PC-3 (cell line): ENCODE data around the gene EPB41L3. TPM values are rescaled to one million over a fixed set of nuclear protein-coding genes. Genes with fewer than 3 reads are reported as not detected.

Experiments used
- ATAC-seq: fragments of 200-7000 bp; cut with Tn5 transposase; 2 replicates; pipeline ENCODE4 v1.9.1; 2020; ENCODE audit warnings: mild to moderate bottlenecking, moderate library complexity
- BruUV-seq: library from RNA; stranded (reverse); fragments of 400-500 nt; replicated peaks from 2 replicates; lab custom pipeline; 2021; lab: Mats Ljungman, UMichigan
- CTCF ChIA-PET: fragments of 300-600 bp; sonication (Branson Sonifier 250); formaldehyde crosslinking; loops from one replicate; lab custom pipeline; 2022; ENCODE audit warnings: antibody characterized with exemption; lab: Charles Lee
- POLR2A ChIA-PET: fragments of 300-600 bp; sonication (Branson Sonifier 250); formaldehyde crosslinking; loops from one replicate; lab custom pipeline; 2022; ENCODE audit warnings: antibody characterized with exemption; ENCODE audit not compliant: unreplicated experiment; lab: Charles Lee
- DNase-seq: peaks from one replicate; pipeline ENCODE4 v3.0.0-alpha.2; 2015
- H2AFZ ChIP-seq: fragments of 300-600 bp; sonication (generic); 2 replicates; pipeline ENCODE4 v1.6.0; 2016; ENCODE audit warnings: antibody characterized with exemption, low read length
- H3F3A ChIP-seq: fragments of 300-600 bp; sonication (generic); one replicate; pipeline ENCODE4 v1.6.0; 2017; ENCODE audit warnings: antibody characterized with exemption, low read length, control low read depth, mild to moderate bottlenecking; ENCODE audit not compliant: unreplicated experiment
- H3K27ac ChIP-seq: fragments of 300-600 bp; sonication (generic); 2 replicates; pipeline ENCODE4 v1.5.1; 2016; ENCODE audit warnings: mild to moderate bottlenecking, low read length
- H3K27me3 ChIP-seq: fragments of 300-600 bp; sonication (generic); 2 replicates; pipeline ENCODE4 v1.6.1; 2016; ENCODE audit warnings: low read length, mixed read lengths
- H3K36me3 ChIP-seq: fragments of 300-600 bp; sonication (generic); 2 replicates; pipeline ENCODE4 v1.6.1; 2016; ENCODE audit warnings: low read depth, mixed run types, low read length, mixed read lengths
- H3K4me1 ChIP-seq: fragments of 300-600 bp; sonication (generic); 2 replicates; pipeline ENCODE4 v1.5.1; 2016; ENCODE audit warnings: low read length; ENCODE audit not compliant: insufficient read depth
- H3K4me2 ChIP-seq: fragments of 300-600 bp; sonication (generic); 2 replicates; pipeline ENCODE4 v1.6.0; 2016; ENCODE audit warnings: low read length
- H3K4me3 ChIP-seq: fragments of 300-600 bp; sonication (generic); 2 replicates; pipeline ENCODE4 v1.5.1; 2016; ENCODE audit warnings: mild to moderate bottlenecking, low read length, mixed read lengths
- H3K79me2 ChIP-seq: fragments of 300-600 bp; sonication (generic); 2 replicates; pipeline ENCODE4 v1.6.1; 2017; ENCODE audit warnings: low read length, mixed read lengths
- H3K9ac ChIP-seq: fragments of 300-600 bp; sonication (generic); 2 replicates; pipeline ENCODE4 v1.6.0; 2016; ENCODE audit warnings: mild to moderate bottlenecking, low read length
- H3K9me2 ChIP-seq: fragments of 300-600 bp; sonication (generic); replicated peaks from 2 replicates; pipeline ENCODE4 v1.6.1; 2016; ENCODE audit warnings: mixed run types, low read length, mixed read lengths
- H3K9me3 ChIP-seq: fragments of 300-600 bp; sonication (generic); 2 replicates; pipeline ENCODE4 v1.6.1; 2016; ENCODE audit warnings: low read length, mixed read lengths
- H4K20me1 ChIP-seq: fragments of 300-600 bp; sonication (generic); 2 replicates; pipeline ENCODE4 v1.6.1; 2016; ENCODE audit warnings: low read length, mixed read lengths
- EZH2 ChIP-seq: fragments of 300-600 bp; sonication (generic); IDR thresholded peaks from one replicate; pipeline ENCODE4 v1.6.1; 2017; ENCODE audit warnings: antibody characterized with exemption, mild to moderate bottlenecking, low read length; ENCODE audit not compliant: unreplicated experiment
- EZH2phosphoT487 ChIP-seq: fragments of 300-600 bp; sonication (generic); IDR thresholded peaks from 2 replicates; pipeline ENCODE4 v1.6.1; 2018; ENCODE audit warnings: mild to moderate bottlenecking, antibody characterized with exemption, low read length, borderline replicate concordance
- intact Hi-C: fragments of 100-400 bp; cut with micrococcal nuclease; formaldehyde crosslinking; loops from 2 replicates; pipeline ENCODE4 v1.9.0; 2023
- total RNA-seq: library from RNA; depleted of rRNA; stranded (reverse); fragments of >200 nt; gene quantifications from 2 replicates; pipeline ENCODE4 v1.2.3, GENCODE V29; 2014
- TF ChIP-seq, protein P1 (sequence below): fragments of 300-600 bp; sonication (generic); conservative IDR thresholded peaks from 2 replicates; pipeline ENCODE4 v1.5.1; 2017; ENCODE audit warnings: antibody characterized with exemption, low read depth, mild to moderate bottlenecking, low read length

Gene EPB41L3
- total RNA-seq, 1 experiment from 2014 or later = 39.5 TPM

DNA sequence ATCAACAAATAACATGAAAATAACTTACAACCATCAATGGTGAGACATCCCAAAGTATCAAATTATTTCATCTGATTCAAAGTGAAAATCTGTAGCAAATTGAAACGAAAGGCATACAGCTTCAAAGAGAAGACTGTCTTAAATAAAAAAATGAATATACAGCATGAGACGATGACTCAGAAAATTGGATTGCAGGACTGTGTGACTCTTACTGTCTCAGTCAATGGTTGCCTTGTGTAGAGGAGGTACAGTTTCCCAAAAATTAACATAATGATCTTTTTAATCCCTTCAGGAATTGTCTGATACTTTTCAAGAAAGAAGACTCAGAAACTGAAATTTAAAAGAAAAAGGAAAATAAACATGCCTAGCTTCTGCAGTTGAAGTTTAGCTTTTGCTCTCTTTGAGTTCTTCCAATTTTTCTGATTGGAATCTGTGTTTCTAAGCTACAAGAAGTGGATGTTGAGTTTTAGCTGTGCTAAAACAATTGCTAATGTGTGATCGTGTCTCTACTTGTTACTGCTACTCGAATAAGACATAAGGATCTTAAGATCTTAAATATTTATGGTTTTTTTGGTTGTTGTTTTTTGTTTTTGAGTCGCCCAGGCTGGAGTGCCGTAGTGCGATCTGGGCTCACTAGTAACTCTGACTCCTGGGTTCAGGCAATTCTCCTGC is 41.1 kb upstream of the EPB41L3 start:
- no peaks in the 10 kb centered on the region for H3K27me3 ChIP-seq
- H3K36me3 ChIP-seq = no peaks in the 10 kb centered on the region
- BruUV-seq = no TSS peak
- no peak overlapping the region for H3K9ac ChIP-seq
- intact Hi-C loops = no loop called here
- TF ChIP-seq EZH2phosphoT487 = no peak
- TF ChIP-seq, protein P1, sequence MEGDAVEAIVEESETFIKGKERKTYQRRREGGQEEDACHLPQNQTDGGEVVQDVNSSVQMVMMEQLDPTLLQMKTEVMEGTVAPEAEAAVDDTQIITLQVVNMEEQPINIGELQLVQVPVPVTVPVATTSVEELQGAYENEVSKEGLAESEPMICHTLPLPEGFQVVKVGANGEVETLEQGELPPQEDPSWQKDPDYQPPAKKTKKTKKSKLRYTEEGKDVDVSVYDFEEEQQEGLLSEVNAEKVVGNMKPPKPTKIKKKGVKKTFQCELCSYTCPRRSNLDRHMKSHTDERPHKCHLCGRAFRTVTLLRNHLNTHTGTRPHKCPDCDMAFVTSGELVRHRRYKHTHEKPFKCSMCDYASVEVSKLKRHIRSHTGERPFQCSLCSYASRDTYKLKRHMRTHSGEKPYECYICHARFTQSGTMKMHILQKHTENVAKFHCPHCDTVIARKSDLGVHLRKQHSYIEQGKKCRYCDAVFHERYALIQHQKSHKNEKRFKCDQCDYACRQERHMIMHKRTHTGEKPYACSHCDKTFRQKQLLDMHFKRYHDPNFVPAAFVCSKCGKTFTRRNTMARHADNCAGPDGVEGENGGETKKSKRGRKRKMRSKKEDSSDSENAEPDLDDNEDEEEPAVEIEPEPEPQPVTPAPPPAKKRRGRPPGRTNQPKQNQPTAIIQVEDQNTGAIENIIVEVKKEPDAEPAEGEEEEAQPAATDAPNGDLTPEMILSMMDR = no peak
- TF ChIP-seq EZH2 = no peak
- H3K79me2 ChIP-seq = no peaks in the 10 kb centered on the region
- no peaks in the 10 kb centered on the region for H4K20me1 ChIP-seq
- no peaks in the 10 kb centered on the region for H3K4me1 ChIP-seq
- no peaks in the 10 kb centered on the region for H3K9me3 ChIP-seq
- ATAC-seq (peak; percentile 55), DNase-seq (peak; percentile 13)
- CTCF ChIA-PET = no interaction called here
- H3K27ac ChIP-seq = no peak overlapping the region
- no peaks in the 10 kb centered on the region for H3F3A ChIP-seq
- H3K4me2 ChIP-seq = no peak overlapping the region
- H3K4me3 ChIP-seq = no peak overlapping the region
- H3K9me2 ChIP-seq = no peaks in the 10 kb centered on the region
- POLR2A ChIA-PET = no interaction called here
- no peak overlapping the region for H2AFZ ChIP-seq

DNA sequence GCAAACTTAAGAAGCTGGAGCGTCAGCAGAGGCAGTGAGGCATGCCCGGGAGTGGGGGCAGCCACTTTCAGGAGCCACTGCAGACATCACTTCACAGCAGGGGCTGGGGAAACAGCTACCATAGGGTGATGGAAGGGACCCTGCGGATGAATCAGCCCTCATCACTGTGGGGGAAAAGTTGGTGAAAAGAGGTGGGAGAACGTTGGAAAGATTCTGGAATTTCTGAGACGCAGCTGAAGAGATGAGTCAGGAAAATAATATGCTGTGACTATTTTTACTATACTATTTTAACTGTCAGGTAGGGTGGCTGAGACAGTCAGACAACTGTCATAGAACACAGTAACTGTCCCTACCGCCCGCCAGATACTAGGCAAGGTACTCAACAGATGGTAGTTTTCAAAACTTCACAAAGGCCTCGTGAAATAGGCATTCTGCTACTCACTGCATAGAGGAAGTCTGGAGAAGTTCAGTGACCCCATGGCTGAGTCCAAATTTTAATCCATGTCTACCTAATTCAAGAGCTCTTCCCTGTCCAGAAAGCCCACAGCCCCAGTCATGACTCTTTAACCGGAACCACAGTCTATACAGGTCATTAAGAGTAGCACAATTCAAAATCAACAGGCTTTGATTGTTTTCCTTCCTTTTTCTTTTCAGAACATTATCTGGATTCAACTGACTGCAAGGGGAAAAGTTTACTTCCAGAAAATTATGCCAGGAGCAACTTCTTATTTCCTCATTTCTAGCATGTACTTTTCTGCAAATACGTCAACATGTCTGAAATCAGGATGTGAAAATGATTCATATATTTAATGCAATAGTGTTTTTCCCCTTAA is 39.3 kb upstream of the EPB41L3 start:
- Histone ChIP-seq H3K27ac (peak overlapping the region; percentile 78), H3K9ac (0 out of 2 replicates have a peak overlapping the region, but pooled peaks have one; percentile 27), H3K27me3 (no peaks in the 10 kb centered on the region), H3K4me1 (no peaks in the 10 kb centered on the region), H3F3A (no peaks in the 10 kb centered on the region), H3K4me3 (no peak overlapping the region), H3K9me2 (no peaks in the 10 kb centered on the region), H4K20me1 (no peaks in the 10 kb centered on the region), H3K9me3 (no peaks in the 10 kb centered on the region), H3K79me2 (no peaks in the 10 kb centered on the region), H2AFZ (no peak overlapping the region), H3K36me3 (no peaks in the 10 kb centered on the region), H3K4me2 (no peak overlapping the region)
- ChIA-PET CTCF (no interaction called here), POLR2A (interaction anchor here (0.6 kb wide), 1 partner anchor 287 kb away, joined by 3 read pairs; no protein-coding TSS in a partner anchor)
- intact Hi-C loops = no loop called here
- no peak for TF ChIP-seq EZH2
- TF ChIP-seq EZH2phosphoT487 = no peak
- DNase-seq (peak; percentile 36), ATAC-seq (peak; percentile 85)
- no TSS peak for BruUV-seq

DNA sequence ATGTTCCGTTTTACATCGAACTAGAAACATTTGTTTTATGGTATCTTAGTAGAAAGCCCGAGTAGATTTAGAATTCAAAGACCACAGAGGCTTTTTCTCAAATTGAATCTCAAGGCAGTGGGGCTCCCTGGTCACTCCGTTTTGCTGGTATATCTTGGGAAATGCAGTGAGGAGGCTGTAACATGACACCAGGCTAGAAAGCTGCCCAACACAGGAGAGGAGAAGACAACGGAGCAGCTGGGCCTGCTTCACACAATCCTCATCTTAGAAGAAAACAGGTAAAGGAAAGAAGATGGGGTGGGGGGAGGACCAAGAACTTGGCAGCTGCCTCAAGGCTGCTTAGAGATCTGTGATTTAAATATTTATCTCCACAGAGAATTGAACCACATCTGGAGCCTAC is 38.3 kb upstream of the EPB41L3 start:
- peak; percentile 54 for ATAC-seq
- no peak overlapping the region for H3K9ac ChIP-seq

More for the DNA sequence above, 38.3 kb upstream of the EPB41L3 start:
- intact Hi-C loops = no loop called here
- BruUV-seq = no TSS peak
- Histone ChIP-seq H3K27me3 (no peaks in the 10 kb centered on the region), H3F3A (no peaks in the 10 kb centered on the region), H3K4me2 (no peak overlapping the region), H3K9me3 (no peaks in the 10 kb centered on the region), H3K9me2 (no peaks in the 10 kb centered on the region), H3K36me3 (no peaks in the 10 kb centered on the region), H4K20me1 (no peaks in the 10 kb centered on the region), H2AFZ (no peak overlapping the region), H3K4me1 (no peaks in the 10 kb centered on the region), H3K79me2 (no peaks in the 10 kb centered on the region), H3K4me3 (no peak overlapping the region), H3K27ac (peak overlapping the region; percentile 78)
- POLR2A ChIA-PET = no interaction called here
- TF ChIP-seq, protein P1 = no peak
- TF ChIP-seq EZH2 (no peak), EZH2phosphoT487 (no peak)
- DNase-seq = no peak
- CTCF ChIA-PET = no interaction called here
